ENCODE measurements around the gene PPP2R5B. TPM values are rescaled to one million over a fixed set of nuclear protein-coding genes. Genes with fewer than 3 reads are reported as not detected.
A peak's percentile ranks its signal among the peaks of the same experiment; 100 is the strongest.

Gene PPP2R5B
- total RNA-seq, 1 donor = 14.2 TPM

- no peak overlapping the region for H3K4me3 ChIP-seq (ENCODE audit: low read depth, low read length)
- TF ChIP-seq CTCF (IDR thresholded peaks at IDR 0.05; ENCODE audit: insufficient read depth, low read depth, low read length) = peak; percentile 85
- DNase-seq (ENCODE audit: low read depth) = peak; percentile 71
Measured at GRCh38 chr11:64894070-64894811, 30.2 kb upstream of the PPP2R5B start.

GRCh38 chr11:64894812-64895452, 29.6 kb upstream of the PPP2R5B start:
- TF ChIP-seq CTCF (IDR thresholded peaks at IDR 0.05; ENCODE audit: insufficient read depth, low read depth, low read length) = no peak
- DNase-seq (ENCODE audit: low read depth) = no peak
- H3K4me3 ChIP-seq (ENCODE audit: low read depth, low read length) = no peak overlapping the region

GRCh38 chr11:64896448-64897022, 28.0 kb upstream of the PPP2R5B start:
- no peak for TF ChIP-seq CTCF (IDR thresholded peaks at IDR 0.05; ENCODE audit: insufficient read depth, low read depth, low read length)
- DNase-seq (ENCODE audit: low read depth) = no peak
- H3K4me3 ChIP-seq (ENCODE audit: low read depth, low read length) = no peak overlapping the region

- no peak for TF ChIP-seq CTCF (IDR thresholded peaks at IDR 0.05; ENCODE audit: insufficient read depth, low read depth, low read length)
- DNase-seq (ENCODE audit: low read depth) = no peak
- no peak overlapping the region for H3K4me3 ChIP-seq (ENCODE audit: low read depth, low read length)
Measured at GRCh38 chr11:64897381-64898075, 27.0 kb upstream of the PPP2R5B start.

- no peak for DNase-seq (ENCODE audit: low read depth)
- no peak overlapping the region for H3K4me3 ChIP-seq (ENCODE audit: low read depth, low read length)
- no peak for TF ChIP-seq CTCF (IDR thresholded peaks at IDR 0.05; ENCODE audit: insufficient read depth, low read depth, low read length)
Measured at GRCh38 chr11:64898076-64898445, 26.4 kb upstream of the PPP2R5B start.

GRCh38 chr11:64898541-64898940, 25.9 kb upstream of the PPP2R5B start:
- no peak for TF ChIP-seq CTCF (IDR thresholded peaks at IDR 0.05; ENCODE audit: insufficient read depth, low read depth, low read length)
- no peak overlapping the region for H3K4me3 ChIP-seq (ENCODE audit: low read depth, low read length)
- DNase-seq (ENCODE audit: low read depth) = no peak
